Measurements from ENCODE around the gene PDS5B.
"Not testable (repeated sequence)": the region's sequence is repeated elsewhere in the genome, so short reads cannot be mapped to it uniquely, and the experiment has no call there.

PDS5B gene

GRCh38 chr13:32802159-32802558 lies 215.9 kb downstream of the PDS5B start:
- no peak for DNase-seq

- no peak for DNase-seq
Observed at GRCh38 chr13:32804673-32805230, 218.5 kb downstream of the PDS5B start.

- DNase-seq: no peak
Observed at GRCh38 chr13:32811297-32811800, 225.1 kb downstream of the PDS5B start.

- no peak for DNase-seq
Observed at GRCh38 chr13:32821149-32821688, 235.0 kb downstream of the PDS5B start.

- no peak for DNase-seq
Observed at GRCh38 chr13:32822771-32823170, 236.5 kb downstream of the PDS5B start.

GRCh38 chr13:32823597-32823996 lies 237.3 kb downstream of the PDS5B start:
- DNase-seq: no peak

- no peak for DNase-seq
Observed at GRCh38 chr13:32824061-32824460, 237.8 kb downstream of the PDS5B start.

- peak; percentile 94 for DNase-seq
Observed at GRCh38 chr13:32824675-32825074, 238.4 kb downstream of the PDS5B start.

- DNase-seq: no peak
Observed at GRCh38 chr13:32825481-32825880, 239.2 kb downstream of the PDS5B start.

- DNase-seq: not testable (repeated sequence)
Observed at GRCh38 chr13:32826372-32826771, 240.1 kb downstream of the PDS5B start.

Measured in fibroblast of skin of back (primary cell).